ENCODE measurements around the gene SPTBN1. TPM values are rescaled to one million over a fixed set of nuclear protein-coding genes. Genes with fewer than 3 reads are reported as not detected.

The SPTBN1 gene
- total RNA-seq, 2 donors from 2014 or later: 179 to 194 TPM

DNA sequence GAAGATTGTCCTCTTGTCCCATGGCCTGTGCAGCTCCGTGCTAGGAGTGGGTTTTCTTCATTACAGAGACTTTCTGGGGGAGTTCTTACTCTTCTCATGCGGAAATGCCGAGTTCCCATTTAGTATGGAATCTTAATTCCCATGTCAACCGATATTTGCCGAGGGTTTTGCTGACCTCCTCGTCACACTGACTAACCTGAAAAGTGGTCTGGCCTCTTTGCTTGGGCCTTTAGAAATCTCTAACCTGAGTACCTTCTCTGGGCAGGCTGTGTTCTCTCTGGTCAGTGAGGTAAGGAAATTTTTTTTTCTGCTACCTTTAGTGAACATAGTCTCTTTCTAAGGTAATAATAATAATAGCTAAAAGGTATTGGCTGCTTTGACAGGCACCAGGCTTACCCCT, 256.4 kb downstream of the SPTBN1 start:
- H3K4me3 Mint-ChIP-seq: no peak overlapping the region
- H3K27me3 Mint-ChIP-seq (ENCODE audit: insufficient read depth): peaks cover 17% of the 10 kb centered on the region
- Histone ChIP-seq H3K27ac (ENCODE audit: low read depth, low read length) (no peak overlapping the region), H3K9ac (ENCODE audit: extremely low read depth, low read length, poor library complexity, severe bottlenecking) (no peak overlapping the region), H3K36me3 (ENCODE audit: control insufficient read depth, insufficient read depth, low read length) (no peaks in the 10 kb centered on the region), H3K4me3 (ENCODE audit: low read length) (no peak overlapping the region), H3K4me1 (ENCODE audit: control insufficient read depth, insufficient read depth, low read length) (no peaks in the 10 kb centered on the region), H3K27me3 (ENCODE audit: control insufficient read depth, insufficient read depth, low read length, poor library complexity, severe bottlenecking) (peaks cover 9% of the 10 kb centered on the region), H3K9me3 (ENCODE audit: control insufficient read depth, low read length) (no peaks in the 10 kb centered on the region)
- H3K4me1 Mint-ChIP-seq: peaks cover 4% of the 10 kb centered on the region
- no peak overlapping the region for H3K27ac Mint-ChIP-seq
- 95 to 96% methylated on average over 5 to 6 of the region's 6 CpGs for WGBS, 2 experiments (ENCODE audit: insufficient coverage in 1 of 2, insufficient read length in 1 of 2)
- DNase-seq: no peak
- H3K36me3 Mint-ChIP-seq (ENCODE audit: low read depth): no peaks in the 10 kb centered on the region
- TF ChIP-seq, protein P1, sequence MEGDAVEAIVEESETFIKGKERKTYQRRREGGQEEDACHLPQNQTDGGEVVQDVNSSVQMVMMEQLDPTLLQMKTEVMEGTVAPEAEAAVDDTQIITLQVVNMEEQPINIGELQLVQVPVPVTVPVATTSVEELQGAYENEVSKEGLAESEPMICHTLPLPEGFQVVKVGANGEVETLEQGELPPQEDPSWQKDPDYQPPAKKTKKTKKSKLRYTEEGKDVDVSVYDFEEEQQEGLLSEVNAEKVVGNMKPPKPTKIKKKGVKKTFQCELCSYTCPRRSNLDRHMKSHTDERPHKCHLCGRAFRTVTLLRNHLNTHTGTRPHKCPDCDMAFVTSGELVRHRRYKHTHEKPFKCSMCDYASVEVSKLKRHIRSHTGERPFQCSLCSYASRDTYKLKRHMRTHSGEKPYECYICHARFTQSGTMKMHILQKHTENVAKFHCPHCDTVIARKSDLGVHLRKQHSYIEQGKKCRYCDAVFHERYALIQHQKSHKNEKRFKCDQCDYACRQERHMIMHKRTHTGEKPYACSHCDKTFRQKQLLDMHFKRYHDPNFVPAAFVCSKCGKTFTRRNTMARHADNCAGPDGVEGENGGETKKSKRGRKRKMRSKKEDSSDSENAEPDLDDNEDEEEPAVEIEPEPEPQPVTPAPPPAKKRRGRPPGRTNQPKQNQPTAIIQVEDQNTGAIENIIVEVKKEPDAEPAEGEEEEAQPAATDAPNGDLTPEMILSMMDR (conservative IDR thresholded peaks at IDR 0.05): no peak
- H3K9me3 Mint-ChIP-seq: no peaks in the 10 kb centered on the region

DNA sequence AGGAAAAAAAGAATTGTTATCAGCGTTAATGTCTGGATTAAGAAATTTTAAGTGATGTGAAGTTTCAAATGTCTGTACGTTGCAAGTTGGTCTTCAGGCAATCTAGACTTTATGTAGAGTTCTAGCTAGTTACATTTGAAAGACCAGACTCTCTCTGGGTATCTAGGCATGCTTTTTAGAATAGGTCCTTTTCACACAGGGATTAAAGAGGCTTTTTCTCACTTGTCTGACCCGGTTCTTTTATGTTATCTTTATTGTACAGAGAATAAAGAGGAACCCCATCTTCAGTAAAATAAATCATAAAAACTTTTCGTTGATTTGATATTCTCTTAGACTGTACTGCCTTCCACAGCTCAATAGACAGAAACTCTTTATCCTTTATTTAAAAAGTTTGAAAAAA, 258.9 kb downstream of the SPTBN1 start:
- Mint-ChIP-seq H3K4me1 (no peaks in the 10 kb centered on the region), H3K4me3 (no peak overlapping the region), H3K27me3 (ENCODE audit: insufficient read depth) (peaks cover 34% of the 10 kb centered on the region), H3K36me3 (ENCODE audit: low read depth) (no peaks in the 10 kb centered on the region), H3K27ac (no peak overlapping the region), H3K9me3 (no peaks in the 10 kb centered on the region)
- Histone ChIP-seq H3K9ac (ENCODE audit: extremely low read depth, low read length, poor library complexity, severe bottlenecking) (no peak overlapping the region), H3K4me3 (ENCODE audit: low read length) (no peak overlapping the region), H3K27ac (ENCODE audit: low read depth, low read length) (no peak overlapping the region), H3K27me3 (ENCODE audit: control insufficient read depth, insufficient read depth, low read length, poor library complexity, severe bottlenecking) (peaks cover 34% of the 10 kb centered on the region), H3K4me1 (ENCODE audit: control insufficient read depth, insufficient read depth, low read length) (no peaks in the 10 kb centered on the region), H3K9me3 (ENCODE audit: control insufficient read depth, low read length) (no peaks in the 10 kb centered on the region), H3K36me3 (ENCODE audit: control insufficient read depth, insufficient read depth, low read length) (no peaks in the 10 kb centered on the region)
- TF ChIP-seq, protein P1 (conservative IDR thresholded peaks at IDR 0.05): no peak
- no peak for DNase-seq
- 50 to 58% methylated on average over 3 of the region's 4 CpGs for WGBS, 2 experiments (ENCODE audit: insufficient coverage in 1 of 2, insufficient read length in 1 of 2)

DNA sequence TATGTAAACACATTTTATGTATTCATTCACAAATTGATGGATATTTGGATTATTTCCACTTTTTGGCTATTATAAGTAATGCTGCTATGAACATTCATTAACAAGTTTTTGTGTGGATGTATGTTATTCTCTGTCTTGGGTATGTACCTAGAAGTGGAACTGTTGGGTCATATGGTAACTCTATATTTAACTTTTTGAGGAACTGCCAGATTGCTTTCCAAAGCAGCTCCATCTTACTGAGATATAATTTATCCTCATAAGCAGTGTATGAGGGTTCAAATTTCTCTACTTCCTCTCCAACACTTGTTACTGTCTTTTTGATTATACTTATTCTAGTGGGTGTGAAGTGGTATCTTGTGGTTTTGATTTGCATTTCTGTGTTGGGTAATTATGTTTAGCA, 260.2 kb downstream of the SPTBN1 start:
- Mint-ChIP-seq H3K9me3 (no peaks in the 10 kb centered on the region), H3K27me3 (ENCODE audit: insufficient read depth) (peaks cover 38% of the 10 kb centered on the region), H3K36me3 (ENCODE audit: low read depth) (no peaks in the 10 kb centered on the region), H3K4me1 (no peaks in the 10 kb centered on the region), H3K4me3 (no peak overlapping the region), H3K27ac (no peak overlapping the region)
- H3K4me1 ChIP-seq (ENCODE audit: control insufficient read depth, insufficient read depth, low read length): no peaks in the 10 kb centered on the region
- no peaks in the 10 kb centered on the region for H3K36me3 ChIP-seq (ENCODE audit: control insufficient read depth, insufficient read depth, low read length)
- H3K9ac ChIP-seq (ENCODE audit: extremely low read depth, low read length, poor library complexity, severe bottlenecking): no peak overlapping the region
- TF ChIP-seq, protein P1 (conservative IDR thresholded peaks at IDR 0.05): no peak
- DNase-seq: no peak
- H3K27me3 ChIP-seq (ENCODE audit: control insufficient read depth, insufficient read depth, low read length, poor library complexity, severe bottlenecking): peaks cover 47% of the 10 kb centered on the region
- H3K27ac ChIP-seq (ENCODE audit: low read depth, low read length): no peak overlapping the region
- no peaks in the 10 kb centered on the region for H3K9me3 ChIP-seq (ENCODE audit: control insufficient read depth, low read length)
- no peak overlapping the region for H3K4me3 ChIP-seq (ENCODE audit: low read length)

Data from endodermal cell (in vitro differentiated cells).